HG03135 (cell line): ENCODE measurements around the gene CAMSAP3.
"Not testable (repeated sequence)": the region's sequence is repeated elsewhere in the genome, so short reads cannot be mapped to it uniquely, and the experiment has no call there.

ENCODE experiments used
- ATAC-seq: cut with Tn5 transposase; IDR thresholded peaks from one replicate; pipeline ENCODE4 v1.9.1; 2021; ENCODE audit warnings: mild to moderate bottlenecking, moderate library complexity; ENCODE audit not compliant: unreplicated experiment

Gene CAMSAP3

DNA sequence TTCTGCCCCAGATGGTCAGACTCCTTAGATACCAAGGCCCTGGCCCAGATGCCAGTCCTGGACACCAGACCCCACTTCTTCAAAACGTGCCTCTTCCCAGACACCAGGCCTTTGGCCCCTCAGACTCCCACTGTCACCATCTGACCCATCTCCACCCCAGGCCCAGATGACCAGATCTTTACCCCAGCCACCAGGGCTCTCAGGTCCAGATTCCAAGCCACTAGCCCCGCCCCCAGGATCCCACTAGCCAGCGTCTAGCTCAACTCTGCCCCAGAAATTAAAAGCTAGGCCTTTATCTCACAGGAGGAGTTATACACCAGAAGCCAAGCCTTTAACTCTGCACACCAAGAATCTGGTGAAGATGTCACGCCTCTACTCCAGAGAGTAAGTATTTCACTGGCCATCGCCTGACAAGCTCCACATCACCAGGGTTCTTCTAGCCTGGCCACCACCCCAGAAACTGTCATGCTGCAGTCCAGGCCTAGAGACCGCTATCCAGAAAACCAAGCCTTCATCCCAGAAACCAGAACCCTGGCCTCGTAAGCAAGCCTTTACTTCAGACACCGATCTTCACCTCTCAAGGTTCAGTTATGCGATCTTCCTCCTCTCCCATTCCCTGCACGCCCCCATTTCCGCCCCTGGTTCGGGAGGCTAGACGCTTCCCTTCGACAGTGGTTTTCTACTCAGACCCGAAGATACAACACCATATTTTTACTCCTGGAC is 33.1 kb downstream of the CAMSAP3 start:
- no peak for ATAC-seq

DNA sequence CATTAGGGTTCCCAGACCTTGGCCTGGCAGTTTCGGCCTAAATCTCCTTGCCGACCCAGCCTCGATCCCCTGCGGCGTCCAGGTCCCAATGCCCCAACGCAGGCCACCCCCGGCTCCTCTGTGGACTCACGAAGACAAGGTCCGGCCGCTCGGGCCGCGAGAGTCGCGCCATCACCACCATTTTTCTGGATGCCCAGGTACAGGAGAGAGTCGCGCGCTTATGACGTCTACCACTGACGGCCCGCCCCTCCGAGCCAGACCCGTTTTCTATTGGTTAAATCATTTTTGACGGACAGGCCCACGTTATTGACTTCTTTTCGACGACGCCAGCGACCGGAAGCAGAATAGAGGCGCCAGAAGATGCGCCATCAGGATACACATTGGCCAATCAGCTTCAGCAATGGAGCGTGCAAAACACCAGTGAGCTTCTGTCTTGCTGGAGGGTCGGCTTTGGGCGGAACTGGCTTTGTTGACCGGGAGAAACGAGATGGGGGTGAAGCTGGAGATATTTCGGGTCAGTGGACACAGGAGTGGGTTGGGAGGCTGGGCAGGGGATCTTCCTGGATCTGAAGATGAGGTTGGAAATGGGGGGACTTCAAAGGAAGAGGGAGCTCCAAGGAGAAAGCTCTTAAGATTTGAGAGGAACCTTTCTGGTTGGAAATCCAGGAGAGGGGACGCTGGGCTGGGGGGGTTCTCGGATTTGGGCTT is 33.8 kb downstream of the CAMSAP3 start, which contains the start of the genes PET100 and XAB2:
Gene PET100, plus strand, starts transcription at position 447 of the 708 bp plus-strand sequence. Its CDS starts 41 bp downstream, at position 488.
Gene XAB2, minus strand, starts transcription at position 199 of the 708 bp plus-strand sequence. Its CDS starts 18 bp downstream, at position 181.
- ATAC-seq: peak; percentile 89

DNA sequence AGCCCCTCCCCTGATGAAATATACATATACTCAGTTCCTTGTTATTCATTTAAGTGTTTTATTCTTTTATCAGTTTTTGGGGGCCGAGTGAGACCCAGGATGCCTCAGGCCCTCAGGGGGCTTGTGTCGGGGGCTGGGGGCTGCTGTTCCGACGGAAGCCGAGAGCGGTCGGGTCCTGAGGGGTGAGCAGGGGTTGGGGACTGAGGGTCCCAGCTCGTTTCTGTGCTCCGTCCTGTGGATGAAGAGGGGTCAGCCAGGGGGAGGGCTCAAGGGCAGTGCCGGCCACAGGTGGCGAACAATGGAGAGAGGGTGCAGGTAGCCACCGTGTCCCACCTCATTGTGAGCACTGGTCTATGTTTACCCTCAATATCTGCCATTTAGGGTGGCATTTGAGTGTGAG is 35.9 kb downstream of the CAMSAP3 start:
- ATAC-seq: no peak

DNA sequence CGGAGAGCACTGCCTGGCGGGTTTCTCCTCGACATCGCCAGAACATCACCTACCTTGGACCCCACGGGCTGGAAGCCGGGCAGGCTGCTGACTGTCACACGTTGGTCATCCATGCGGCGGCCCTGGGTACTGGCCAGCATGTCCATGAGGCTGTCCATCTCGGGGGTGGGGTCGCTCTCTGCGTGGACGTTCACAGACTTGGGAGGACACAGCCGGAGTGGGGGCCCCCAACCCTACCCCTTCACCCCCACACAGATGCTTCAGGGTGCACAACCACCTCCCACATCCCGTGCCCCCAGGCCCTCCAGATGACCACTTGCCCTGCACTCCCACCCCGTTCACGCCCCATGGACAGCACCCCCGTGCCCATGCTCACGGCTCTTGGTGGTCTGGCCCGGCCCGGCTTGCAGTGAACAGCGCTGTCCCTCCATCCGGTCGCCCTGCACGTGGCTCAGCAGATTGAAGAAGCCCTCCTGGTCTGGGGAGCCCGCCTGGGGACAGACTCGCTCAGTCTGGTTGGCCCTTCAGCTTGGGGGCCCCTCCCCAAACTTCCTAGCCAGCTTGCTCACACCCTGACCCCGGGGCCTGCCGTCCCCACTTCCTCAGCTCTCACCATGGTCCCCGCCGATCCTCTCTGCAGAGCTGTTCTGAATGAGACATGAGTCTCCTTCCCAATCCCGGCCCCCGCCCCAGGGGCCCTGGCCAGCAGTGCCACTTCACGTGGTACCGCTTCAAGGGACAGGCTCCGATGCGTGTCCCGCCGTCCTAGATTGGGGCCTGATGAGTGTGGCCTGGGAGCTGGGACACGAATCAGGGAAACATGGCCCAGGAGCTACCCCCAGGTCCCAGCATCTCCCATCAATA is 36.9 kb downstream of the CAMSAP3 start:
- ATAC-seq: no peak

DNA sequence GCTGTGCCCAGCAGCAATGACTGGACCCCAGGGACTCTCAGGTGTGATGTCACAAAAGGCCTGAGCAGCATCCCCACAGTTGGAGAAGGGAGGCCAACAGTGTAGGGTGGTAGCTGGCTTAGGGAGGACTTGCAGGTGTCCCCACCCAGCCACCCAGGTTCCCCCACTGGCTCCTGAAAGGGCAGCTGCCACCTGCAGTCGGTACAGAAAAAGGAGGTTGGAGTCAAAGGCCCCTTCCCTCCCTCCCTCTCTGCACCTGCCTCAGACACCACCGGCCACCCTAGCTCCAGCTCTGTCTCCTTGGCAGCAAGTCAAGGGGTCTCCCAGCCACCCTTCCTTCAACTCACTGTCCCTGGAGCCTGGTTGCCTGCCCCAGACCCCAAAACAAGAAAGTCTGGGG is 38.0 kb downstream of the CAMSAP3 start, which contains the start of gene PCP2:
Gene PCP2, minus strand, starts transcription at position 22 of the 400 bp plus-strand sequence. CDS start 262 bp downstream, outside the sequence.
- ATAC-seq: no peak

DNA sequence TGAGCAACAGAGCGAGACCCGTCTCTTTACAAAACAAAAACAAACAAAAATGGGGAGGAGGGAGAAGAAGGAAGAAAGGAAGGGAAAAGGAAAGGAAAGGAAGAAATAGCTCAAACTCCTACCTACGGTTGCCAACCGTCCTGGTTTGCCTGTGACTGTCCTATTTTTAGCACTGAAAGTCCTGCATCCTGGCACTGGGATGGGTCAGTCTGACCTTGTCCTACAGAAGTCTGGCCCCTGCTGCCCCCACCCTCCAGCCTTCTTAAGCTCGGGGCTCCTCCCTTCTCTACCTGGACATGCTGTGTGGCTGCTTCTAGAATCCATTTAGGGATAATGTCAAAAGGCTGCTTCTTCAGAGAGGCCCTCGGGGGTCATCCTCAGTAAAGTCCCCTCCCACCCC is 40.0 kb downstream of the CAMSAP3 start:
- no peak for ATAC-seq

DNA sequence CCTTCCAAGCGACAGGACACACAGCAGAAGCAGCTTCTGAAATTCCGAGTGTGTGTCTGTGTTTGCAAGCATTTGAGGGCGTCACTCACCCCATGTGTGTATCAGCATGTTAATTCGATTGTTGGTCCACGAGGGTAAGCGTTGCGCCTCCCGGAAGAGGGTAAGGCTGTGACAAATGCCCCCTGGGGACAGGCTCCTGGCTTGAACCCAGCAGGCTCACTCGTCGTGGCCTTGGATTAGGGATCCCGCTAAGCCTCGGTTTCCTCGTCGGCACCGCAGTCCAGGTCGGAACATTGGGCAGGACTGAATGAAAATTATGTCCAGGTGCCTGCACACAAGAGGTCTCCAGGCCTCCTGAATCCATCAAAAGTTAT is 40.6 kb downstream of the CAMSAP3 start:
- ATAC-seq: no peak

DNA sequence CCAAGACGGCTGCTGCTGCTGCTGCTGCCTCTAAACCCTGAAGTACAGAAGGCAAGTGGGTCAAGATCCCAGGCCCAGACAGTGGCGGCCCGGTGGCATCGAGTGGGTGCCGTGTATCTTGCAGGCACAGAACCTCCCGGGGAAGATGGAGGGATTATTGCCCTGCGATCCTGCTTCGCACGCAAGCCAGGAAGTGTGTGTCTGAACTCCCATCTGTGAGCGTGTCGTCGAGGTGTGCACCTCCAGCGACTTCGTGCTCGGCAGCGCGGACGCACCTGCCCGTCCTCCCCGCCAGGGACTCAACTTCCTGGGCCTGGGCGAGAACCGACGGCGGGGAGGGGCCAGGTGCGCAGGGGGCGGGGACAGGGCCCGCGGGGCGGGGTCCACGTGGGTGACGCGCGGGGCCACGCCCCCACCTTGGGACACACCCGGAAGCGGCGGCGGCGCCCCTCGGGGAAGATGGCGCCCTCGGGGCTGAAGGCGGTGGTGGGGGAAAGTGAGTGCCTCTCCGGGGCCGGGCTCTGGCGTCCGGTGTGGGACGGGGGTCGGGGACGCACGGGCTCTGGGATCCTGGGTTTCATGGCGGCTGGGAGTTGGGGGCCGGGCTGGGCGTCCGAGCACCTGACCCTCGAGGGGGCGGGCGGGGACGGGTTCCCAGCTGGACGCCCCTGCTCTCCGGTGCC is 41.2 kb downstream of the CAMSAP3 start, which contains the start of gene STXBP2:
Gene STXBP2, plus strand, starts transcription at position 420 of the 683 bp plus-strand sequence. Its CDS starts 40 bp downstream, at position 460.
- ATAC-seq: peak; percentile 61

DNA sequence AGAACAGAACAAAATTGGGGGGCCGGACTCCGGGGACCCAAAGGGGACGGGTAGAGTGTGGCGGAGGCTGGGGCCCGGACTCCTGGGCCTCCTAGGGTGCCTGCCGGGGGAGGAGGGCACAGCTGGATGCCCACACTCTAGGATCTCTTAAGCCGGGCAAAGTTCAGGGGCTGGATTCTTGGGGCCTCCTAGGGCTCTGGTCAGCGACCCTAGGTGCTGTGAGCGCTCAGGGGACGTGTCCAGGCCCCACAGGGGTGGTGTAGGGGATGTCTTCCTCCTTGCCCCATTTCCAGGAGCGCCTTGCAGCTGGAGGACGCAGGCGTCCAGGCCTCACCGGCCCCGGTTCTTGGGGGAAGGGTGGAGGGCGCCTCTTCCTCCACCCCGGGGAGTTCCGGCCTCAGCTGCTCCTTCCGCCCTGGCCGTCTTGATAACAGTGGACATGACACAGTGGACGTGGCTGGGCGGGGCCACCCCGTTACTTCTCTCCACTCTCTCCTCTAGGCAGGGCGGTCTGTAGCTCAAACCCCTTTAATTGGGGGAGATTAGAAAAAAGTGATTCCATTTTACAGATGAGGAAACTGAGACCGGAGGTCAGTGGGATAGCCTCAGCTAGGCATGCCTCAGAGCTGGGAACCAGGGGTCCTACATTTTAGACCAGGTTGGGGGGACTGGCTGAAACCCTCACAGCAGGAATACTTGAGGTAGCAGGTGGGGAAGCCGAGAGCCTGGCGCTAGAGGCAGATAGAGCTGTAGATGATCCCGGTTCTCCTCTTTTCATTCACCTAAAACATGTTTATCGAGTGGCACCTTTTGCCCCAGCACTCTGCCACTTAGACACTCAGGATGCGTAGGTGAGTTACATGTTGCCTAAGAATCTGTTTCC is 42.0 kb downstream of the CAMSAP3 start:
- ATAC-seq: peak; percentile 10

DNA sequence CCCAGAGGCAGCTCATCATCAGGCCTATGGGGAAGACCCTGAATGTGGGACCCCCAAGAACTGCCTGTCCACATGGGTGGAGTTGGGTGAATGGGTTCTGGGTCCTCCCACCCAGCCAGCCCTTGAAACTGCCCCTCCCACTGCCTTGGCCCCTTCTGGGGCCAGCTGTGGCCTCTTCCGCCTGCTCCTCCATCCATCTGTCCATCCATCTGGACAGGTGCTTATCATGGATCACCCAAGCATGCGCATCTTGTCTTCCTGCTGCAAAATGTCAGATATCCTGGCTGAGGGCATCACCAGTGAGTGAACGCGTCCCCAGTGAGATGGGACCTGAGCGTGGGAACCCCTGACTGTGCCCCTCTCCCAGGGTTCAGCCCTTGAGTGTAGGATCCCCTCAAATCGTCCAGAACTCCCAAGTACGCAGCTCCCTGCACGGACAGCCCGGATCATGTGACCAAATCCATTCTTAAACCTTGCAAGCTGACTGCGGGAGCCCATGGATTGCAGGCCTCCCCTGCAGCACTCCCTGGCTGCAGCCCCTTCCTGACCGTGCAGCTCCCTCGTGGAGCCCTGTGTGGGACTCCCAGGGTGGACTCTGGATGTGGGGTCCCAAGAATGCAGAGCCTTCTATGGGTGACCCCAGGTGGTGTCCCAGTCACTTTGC is 43.3 kb downstream of the CAMSAP3 start:
- ATAC-seq: no peak

DNA sequence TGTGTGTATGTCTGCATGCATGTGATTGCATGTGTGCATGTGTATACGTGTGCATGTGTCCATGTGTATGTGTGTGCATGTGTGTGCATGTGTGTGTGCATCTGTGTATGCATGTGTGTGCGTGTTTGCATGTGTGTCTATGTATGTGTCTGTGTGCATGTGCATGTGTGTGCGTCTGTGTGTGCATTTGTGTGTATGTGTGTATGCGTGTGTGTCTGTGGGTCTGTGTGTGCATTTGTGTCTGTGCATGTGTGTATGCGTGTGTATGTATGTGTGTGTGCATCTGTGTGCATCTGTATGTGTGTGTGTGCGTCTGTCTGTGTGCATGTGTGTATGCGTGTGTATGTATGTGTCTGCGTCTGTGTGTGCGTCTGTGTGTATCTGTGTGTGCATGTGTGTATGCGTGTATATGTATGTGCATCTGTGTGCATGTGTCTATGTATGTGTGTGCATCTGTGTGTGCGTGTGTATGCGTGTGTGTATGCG is 44.2 kb downstream of the CAMSAP3 start:
- ATAC-seq: no peak

DNA sequence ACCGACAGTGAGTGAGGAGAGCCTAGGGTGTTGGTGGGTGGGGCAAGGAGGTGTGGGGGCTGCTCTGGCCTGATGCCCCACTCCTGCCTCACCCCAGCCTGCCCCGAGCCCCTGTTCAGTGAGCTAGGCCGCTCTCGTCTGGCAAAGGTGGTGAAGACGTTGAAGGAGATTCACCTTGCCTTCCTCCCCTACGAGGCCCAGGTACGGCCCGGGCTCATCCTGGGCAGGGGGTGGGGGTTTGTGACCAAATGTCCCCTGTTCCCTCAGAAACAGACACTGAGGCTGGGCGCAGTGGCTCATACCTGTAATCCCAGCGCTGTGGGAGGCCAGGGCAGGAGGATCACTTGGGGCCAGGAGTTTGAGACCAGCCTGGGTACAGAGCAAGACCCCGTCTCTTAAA is 45.1 kb downstream of the CAMSAP3 start:
- ATAC-seq: no peak

DNA sequence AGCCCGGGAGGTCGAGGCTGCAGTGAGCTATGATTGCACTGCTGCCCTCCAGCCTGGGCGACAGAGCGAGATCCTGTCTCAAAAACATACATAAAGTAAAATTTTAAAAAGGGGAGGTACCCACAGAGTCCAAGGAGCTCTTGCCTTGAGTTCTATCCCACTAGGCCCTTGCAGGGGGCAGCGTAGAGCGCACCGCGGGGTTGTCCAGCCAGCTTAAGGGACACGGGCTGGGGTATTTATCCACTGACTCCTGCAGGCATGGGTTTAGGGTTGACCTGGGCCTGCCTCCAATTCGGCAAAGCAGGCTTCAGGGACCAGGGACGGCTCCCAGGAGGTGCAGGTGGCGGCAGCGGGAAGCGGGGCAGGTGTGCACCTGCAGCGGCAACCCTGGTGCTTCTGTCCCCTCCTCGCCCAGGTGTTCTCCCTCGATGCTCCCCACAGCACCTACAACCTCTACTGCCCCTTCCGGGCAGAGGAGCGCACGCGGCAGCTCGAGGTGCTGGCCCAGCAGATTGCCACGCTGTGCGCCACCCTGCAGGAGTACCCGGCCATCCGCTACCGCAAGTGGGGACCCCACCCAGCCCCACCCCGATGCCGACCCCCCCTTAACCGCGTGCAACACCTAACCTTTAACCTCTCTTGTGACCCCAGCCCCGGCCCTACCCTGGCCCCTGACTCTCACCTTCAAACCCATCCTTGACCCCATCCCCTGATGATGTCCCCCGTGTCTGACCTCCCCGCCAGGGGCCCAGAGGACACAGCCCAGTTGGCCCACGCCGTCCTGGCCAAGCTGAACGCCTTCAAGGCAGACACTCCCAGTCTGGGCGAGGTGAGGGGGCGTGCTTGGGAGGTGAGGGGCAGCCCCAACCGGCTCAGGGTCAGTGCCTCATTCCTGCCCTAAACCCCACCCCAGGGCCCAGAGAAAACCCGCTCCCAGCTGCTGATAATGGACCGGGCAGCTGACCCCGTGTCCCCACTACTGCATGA is 45.9 kb downstream of the CAMSAP3 start:
- ATAC-seq: no peak

DNA sequence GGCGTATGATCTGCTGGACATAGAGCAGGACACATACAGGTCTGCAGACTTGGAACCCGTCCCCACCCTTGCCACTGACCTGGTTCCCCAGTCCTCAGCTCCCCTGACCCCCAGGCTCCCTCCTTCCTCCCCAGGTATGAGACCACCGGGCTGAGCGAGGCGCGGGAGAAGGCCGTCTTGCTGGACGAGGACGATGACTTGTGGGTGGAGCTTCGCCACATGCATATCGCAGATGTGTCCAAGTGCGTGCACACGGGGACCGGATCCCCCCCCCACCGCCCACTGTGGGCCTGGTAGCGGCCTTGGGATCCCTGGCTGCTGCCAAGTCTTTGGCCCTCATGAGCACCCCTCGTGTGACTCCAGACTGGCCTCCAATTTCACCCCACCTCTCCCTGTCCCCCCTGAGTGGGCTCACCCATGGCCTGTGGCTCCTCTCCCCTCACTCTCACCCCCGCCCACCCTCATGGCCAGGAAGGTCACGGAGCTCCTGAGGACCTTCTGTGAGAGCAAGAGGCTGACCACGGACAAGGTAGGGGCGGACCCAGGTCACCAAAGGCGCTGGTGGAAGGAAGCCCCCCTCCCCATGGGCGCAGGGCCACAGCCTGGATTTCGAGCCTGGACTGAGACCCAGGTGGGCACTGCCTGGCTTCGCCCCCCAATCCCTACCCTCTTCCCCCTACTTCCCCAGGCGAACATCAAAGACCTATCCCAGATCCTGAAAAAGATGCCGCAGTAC is 46.8 kb downstream of the CAMSAP3 start:
- ATAC-seq: no peak

DNA sequence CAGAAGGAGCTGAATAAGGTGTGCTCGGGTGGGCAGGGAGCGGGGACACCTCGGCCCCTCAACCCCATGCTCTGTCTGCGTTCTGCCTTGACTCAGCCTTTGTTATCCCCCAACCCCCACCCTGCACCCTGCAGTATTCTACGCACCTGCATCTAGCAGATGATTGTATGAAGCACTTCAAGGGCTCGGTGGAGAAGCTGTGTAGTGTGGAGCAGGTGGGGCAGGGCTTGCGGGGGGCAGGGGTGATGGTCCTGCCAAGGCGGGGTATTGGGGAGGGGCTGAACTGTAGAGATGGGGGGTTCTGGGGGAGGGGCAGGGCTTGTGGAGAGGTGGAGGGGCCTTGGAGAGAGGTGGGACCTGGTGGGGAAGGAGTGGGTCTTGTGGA is 47.4 kb downstream of the CAMSAP3 start:
- ATAC-seq: no peak

DNA sequence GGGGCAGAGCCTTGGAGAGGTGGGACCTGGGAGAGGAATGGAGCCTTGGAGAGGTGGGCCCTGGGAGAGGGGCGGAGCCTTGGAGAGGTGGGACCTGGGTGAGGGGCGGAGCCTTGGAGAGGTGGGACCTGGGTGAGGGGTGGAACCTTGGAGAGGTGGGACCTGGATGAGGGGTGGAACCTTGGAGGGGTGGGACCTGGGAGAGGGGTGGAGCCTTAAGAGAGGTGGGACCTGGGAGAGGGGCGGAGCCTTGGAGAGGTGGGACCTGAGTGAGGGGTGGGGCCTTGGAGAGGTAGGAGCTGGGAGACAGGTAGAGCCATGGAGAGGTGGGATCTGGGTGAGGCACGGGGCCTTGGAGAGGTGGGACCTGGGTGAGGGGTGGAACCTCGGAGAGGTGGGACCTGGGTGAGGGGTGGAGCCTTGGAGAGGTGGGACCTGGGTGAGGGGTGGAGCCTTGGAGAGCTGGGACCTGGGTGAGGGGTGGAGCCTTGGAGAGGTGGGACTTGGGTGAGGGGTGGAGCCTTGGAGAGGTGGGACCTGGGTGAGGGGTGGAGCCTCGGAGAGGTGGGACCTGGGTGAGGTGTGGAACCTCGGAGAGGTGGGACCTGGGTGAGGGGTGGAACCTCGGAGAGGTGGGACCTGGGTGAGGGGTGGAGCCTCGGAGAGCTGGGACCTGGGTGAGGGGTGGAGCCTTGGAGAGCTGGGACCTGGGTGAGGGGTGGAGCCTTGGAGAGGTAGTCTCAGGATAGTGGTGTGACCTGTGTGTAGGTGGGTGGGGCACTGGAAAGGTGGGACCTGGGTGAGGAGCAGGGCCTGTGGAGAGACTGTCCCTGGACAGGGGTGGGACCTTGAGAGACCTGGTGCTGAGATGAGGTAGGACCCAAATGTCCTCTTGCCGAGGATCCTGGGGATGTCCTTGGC is 48.2 kb downstream of the CAMSAP3 start:
- not testable (repeated sequence) for ATAC-seq
